ENCODE data around the gene MYH16.
"Not testable (repeated sequence)": the region's sequence is repeated elsewhere in the genome, so short reads cannot be mapped to it uniquely, and the experiment has no call there.

MYH16 gene

GRCh38 chr7:99272476-99273045, at the start of gene MYH16:
Gene MYH16 (plus strand): TSS chr7:99272839.
- no peak for DNase-seq

- DNase-seq: not testable (repeated sequence)
Measured at GRCh38 chr7:99224263-99224898, 48.3 kb upstream of the MYH16 start.

GRCh38 chr7:99224899-99225265, 47.8 kb upstream of the MYH16 start:
- no peak for DNase-seq

- no peak for DNase-seq
Measured at GRCh38 chr7:99229234-99229633, 43.4 kb upstream of the MYH16 start.

- no peak for DNase-seq
Measured at GRCh38 chr7:99232082-99232770, 40.4 kb upstream of the MYH16 start.

GRCh38 chr7:99232955-99233354, 39.7 kb upstream of the MYH16 start:
- DNase-seq: not testable (repeated sequence)

- DNase-seq: no peak
Measured at GRCh38 chr7:99234185-99234584, 38.5 kb upstream of the MYH16 start.

GRCh38 chr7:99235925-99236324, 36.7 kb upstream of the MYH16 start:
- DNase-seq: no peak

GRCh38 chr7:99237876-99238275, 34.8 kb upstream of the MYH16 start:
- DNase-seq: not testable (repeated sequence)

- no peak for DNase-seq
Measured at GRCh38 chr7:99238558-99239341, 33.9 kb upstream of the MYH16 start.

GRCh38 chr7:99242682-99243081, 30.0 kb upstream of the MYH16 start:
- DNase-seq: no peak

GRCh38 chr7:99243751-99244337, 28.8 kb upstream of the MYH16 start:
- DNase-seq: no peak

GRCh38 chr7:99244939-99245338, 27.7 kb upstream of the MYH16 start:
- DNase-seq: no peak

- no peak for DNase-seq
Measured at GRCh38 chr7:99248391-99249095, 24.1 kb upstream of the MYH16 start.

GRCh38 chr7:99249985-99250575, 22.6 kb upstream of the MYH16 start:
- no peak for DNase-seq

- no peak for DNase-seq
Measured at GRCh38 chr7:99252166-99252895, 20.3 kb upstream of the MYH16 start.

GRCh38 chr7:99253369-99253768, 19.3 kb upstream of the MYH16 start:
- no peak for DNase-seq

- no peak for DNase-seq
Measured at GRCh38 chr7:99254390-99254789, 18.2 kb upstream of the MYH16 start.

GRCh38 chr7:99255463-99255862, 17.2 kb upstream of the MYH16 start:
- DNase-seq: no peak

GRCh38 chr7:99257065-99257464, 15.6 kb upstream of the MYH16 start:
- no peak for DNase-seq

Data from nucleus accumbens (tissue), 56 donors.